GM12878 (cell line): ENCODE measurements around the gene GP5. TPM values are rescaled to one million over a fixed set of nuclear protein-coding genes. Genes with fewer than 3 reads are reported as not detected.

Source experiments
- ATAC-seq: fragments of 200-7000 bp; cut with Tn5 transposase; 3 replicates; pipeline ENCODE4 v1.9.1; 2020; ENCODE audit warnings: mild to moderate bottlenecking, moderate library complexity
- BruUV-seq: library from RNA; stranded (reverse); fragments of 400-500 nt; replicated peaks from 2 replicates; lab custom pipeline; 2021; lab: Mats Ljungman, UMichigan
- CTCF ChIA-PET: fragments of 300-600 bp; sonication (Branson Sonifier 250); formaldehyde crosslinking; extraction: SDS; loops from one replicate; lab custom pipeline; 2021; ENCODE audit warnings: inconsistent platforms; lab: Yijun Ruan, JAX
- POLR2A ChIA-PET: fragments of 350-600 bp; formaldehyde crosslinking; extraction: SDS; loops from one replicate; lab custom pipeline; 2021; ENCODE audit warnings: inconsistent platforms; lab: Charles Lee
- RAD21 ChIA-PET: fragments of 300-600 bp; sonication (Branson Sonifier 250); formaldehyde crosslinking; loops from one replicate; lab custom pipeline; 2023; ENCODE audit warnings: antibody characterized with exemption; ENCODE audit not compliant: unreplicated experiment; lab: Charles Lee
- SMC1A ChIA-PET: fragments of 300-600 bp; sonication (Branson Sonifier 250); formaldehyde crosslinking; loops from one replicate; lab custom pipeline; 2023; ENCODE audit not compliant: unreplicated experiment, uncharacterized antibody; lab: Charles Lee
- DNase-seq: peaks from one replicate; pipeline ENCODE4 v3.0.0-alpha.2; 2011; ENCODE audit warnings: low read depth, low spot score
- FAIRE-seq: peaks from 3 replicates; lab custom pipeline; 2011; peaks lifted over from hg19 to GRCh38; lab: Jason Lieb, UNC
- H2AFZ ChIP-seq: 2 replicates; pipeline ENCODE4 v1.6.0; 2011; ENCODE audit warnings: low read depth, low read length, control low read depth; ENCODE audit not compliant: control insufficient read depth
- H3K27ac ChIP-seq: 2 replicates; pipeline ENCODE4 v1.5.1; 2011; ENCODE audit warnings: control low read depth; ENCODE audit not compliant: control insufficient read depth, insufficient read depth
- H3K27me3 ChIP-seq, 2 experiments: replicated peaks in 1 of 2; 2 replicates each; pipeline versions ENCODE4 v1.6.0 to v1.6.1; 2011; ENCODE audit warnings: low read length in 1 of 2; ENCODE audit not compliant: control insufficient read depth in 2 of 2, insufficient read depth in 2 of 2
- H3K36me3 ChIP-seq, 2 experiments: 2 replicates each; pipeline ENCODE4 v1.5.1; 2011; ENCODE audit warnings: low read length in 1 of 2; ENCODE audit not compliant: control insufficient read depth in 2 of 2, insufficient read depth in 2 of 2
- H3K4me1 ChIP-seq: 2 replicates; pipeline ENCODE4 v1.6.1; 2011; ENCODE audit warnings: mild to moderate bottlenecking, low read length, moderate library complexity, mixed read lengths; ENCODE audit not compliant: control insufficient read depth, insufficient read depth
- H3K4me2 ChIP-seq: 2 replicates; pipeline ENCODE4 v1.6.0; 2011; ENCODE audit warnings: control low read depth; ENCODE audit not compliant: control insufficient read depth, insufficient read depth
- H3K4me3 ChIP-seq: fragments of 200-600 bp; sonication (generic); 2 replicates; pipeline ENCODE4 v1.5.1; 2016
- H3K79me2 ChIP-seq: 2 replicates; pipeline ENCODE4 v1.6.0; 2011; ENCODE audit warnings: low read length; ENCODE audit not compliant: control insufficient read depth, insufficient read depth
- H3K9ac ChIP-seq: 2 replicates; pipeline ENCODE4 v1.8.0; 2011; ENCODE audit warnings: low read length, control low read depth, mixed read lengths; ENCODE audit not compliant: control insufficient read depth, insufficient read depth
- H3K9me3 ChIP-seq: replicated peaks from 3 replicates; pipeline ENCODE4 v1.5.1; 2011; ENCODE audit warnings: mild to moderate bottlenecking, low read length; ENCODE audit not compliant: control insufficient read depth, insufficient read depth
- H4K20me1 ChIP-seq: 2 replicates; pipeline ENCODE4 v1.6.0; 2011; ENCODE audit not compliant: control insufficient read depth, insufficient read depth
- CHD1 ChIP-seq: IDR thresholded peaks from 2 replicates; pipeline ENCODE4 v1.6.1; 2012; ENCODE audit warnings: low read depth, low read length, improper control_type of control experiment
- CHD4 ChIP-seq: fragments of 200-600 bp; sonication (generic); IDR thresholded peaks from 2 replicates; pipeline ENCODE4 v1.6.1; 2016; ENCODE audit warnings: mild to moderate bottlenecking
- CREM ChIP-seq: IDR thresholded peaks from 2 replicates; pipeline ENCODE4 v1.6.1; 2014; ENCODE audit warnings: antibody characterized with exemption, low read depth
- E4F1 ChIP-seq: fragments of 450-650 bp; IDR thresholded peaks from 2 replicates; pipeline ENCODE4 v1.6.1; 2018; ENCODE audit warnings: borderline replicate concordance, mild to moderate bottlenecking; ENCODE audit not compliant: partially characterized antibody
- EED ChIP-seq: sonication (generic); IDR thresholded peaks from 2 replicates; pipeline ENCODE4 v1.6.1; 2016; ENCODE audit warnings: antibody characterized with exemption, low read depth
- FOS ChIP-seq: IDR thresholded peaks from 3 replicates; pipeline ENCODE4 v1.6.1; 2011; ENCODE audit warnings: borderline replicate concordance; ENCODE audit not compliant: insufficient read length; ENCODE audit errors: extremely low read depth
- GABPA ChIP-seq: IDR thresholded peaks from 2 replicates; pipeline ENCODE4 v1.6.1; 2014; ENCODE audit warnings: antibody characterized with exemption, low read depth, mild to moderate bottlenecking, inconsistent platforms
- HDGF ChIP-seq: fragments of 450-650 bp; IDR thresholded peaks from 2 replicates; pipeline ENCODE4 v1.6.1; 2016; ENCODE audit warnings: antibody characterized with exemption
- JUNB ChIP-seq: IDR thresholded peaks from 2 replicates; pipeline ENCODE4 v1.6.1; 2016; ENCODE audit warnings: antibody characterized with exemption, mild to moderate bottlenecking
- PAX5 ChIP-seq: IDR thresholded peaks from 2 replicates; pipeline ENCODE4 v1.6.1; 2011; ENCODE audit warnings: low read depth, low read length, borderline replicate concordance
- RAD21 ChIP-seq: IDR thresholded peaks from 2 replicates; pipeline ENCODE4 v1.6.1; 2011; ENCODE audit warnings: mild to moderate bottlenecking, low read depth, low read length, moderate library complexity; ENCODE audit not compliant: insufficient read depth
- RBBP5 ChIP-seq: fragments of 200-600 bp; sonication (generic); conservative IDR thresholded peaks from 2 replicates; pipeline ENCODE4 v1.6.1; 2016
- RUNX3 ChIP-seq: IDR thresholded peaks from 2 replicates; pipeline ENCODE4 v1.6.1; 2012; ENCODE audit warnings: low read length, inconsistent platforms
- SKIL ChIP-seq: fragments of 450-650 bp; IDR thresholded peaks from 2 replicates; pipeline ENCODE4 v1.6.1; 2017; ENCODE audit warnings: mild to moderate bottlenecking, low read depth, inconsistent platforms; ENCODE audit not compliant: poor library complexity, severe bottlenecking
- SMC3 ChIP-seq: IDR thresholded peaks from 2 replicates; pipeline ENCODE4 v1.6.1; 2011; ENCODE audit warnings: low read length, improper control_type of control experiment, borderline replicate concordance
- SPI1 ChIP-seq: IDR thresholded peaks from 2 replicates; pipeline ENCODE4 v1.6.1; 2011; ENCODE audit warnings: low read depth, mild to moderate bottlenecking, low read length, moderate library complexity, borderline replicate concordance; ENCODE audit not compliant: insufficient read depth
- SRF ChIP-seq, 2 experiments: IDR thresholded peaks; 2 replicates each; pipeline ENCODE4 v1.6.1; 2011; ENCODE audit warnings: low read depth in 2 of 2, low read length in 2 of 2, mild to moderate bottlenecking in 1 of 2, moderate library complexity in 1 of 2
- YY1 ChIP-seq: IDR thresholded peaks from 2 replicates; pipeline ENCODE4 v1.6.1; 2011; ENCODE audit warnings: low read depth, mild to moderate bottlenecking, low read length
- ZNF274 ChIP-seq: IDR thresholded peaks from one replicate; pipeline ENCODE4 v1.8.0; 2011; ENCODE audit not compliant: insufficient read length, insufficient read depth
- WGBS: methylation state at CpG from one replicate; pipeline ENCODE4 v1.1.6; 2016; ENCODE audit warnings: low lambda C conversion rate; ENCODE audit not compliant: insufficient replicate concordance, insufficient coverage; ENCODE audit errors: missing lambda C conversion rate; 5-methylcytosine and 5-hydroxymethylcytosine counted together
- in situ Hi-C: fragments of 300-500 bp; cut with MboI; formaldehyde crosslinking; loops from 9 replicates; pipeline ENCODE4 v1.14.3; 2018; ENCODE audit warnings: mixed read lengths
- intact Hi-C: fragments of 100-400 bp; cut with micrococcal nuclease; formaldehyde crosslinking; loops from one replicate; pipeline ENCODE4 v1.14.2; 2022; ENCODE audit not compliant: unreplicated experiment
- polyA plus RNA-seq, 11 experiments: library from polyadenylated mRNA; depleted of rRNA in 4 of 11; unstranded in 6 of 11; stranded (reverse) in 5 of 11; fragments of >200 nt; fragmentation: Nextera tagmentation in 4 of 11; fragmentation: Illumina TruSeq in 1 of 11; extraction: Ambion mirVana in 4 of 11; extraction: Trizol in 1 of 11; gene quantifications; 1 replicate in 1 of 11; 2 replicates in 10 of 11; pipeline versions ENCODE4 v1.2.1 to v1.2.3, GENCODE V29; 2011 to 2016; ENCODE audit warnings: inconsistent platforms in 2 of 11, missing spikeins in 2 of 11, low read depth in 1 of 11
- total RNA-seq, 4 experiments: library from RNA; depleted of rRNA in 3 of 4; stranded (reverse); fragments of >200 nt in 3 of 4; fragmentation: Illumina TruSeq in 1 of 4; extraction: Trizol in 1 of 4; gene quantifications; 2 replicates each; pipeline versions ENCODE4 v1.2.1 to v1.2.3, GENCODE V29; 2013 to 2021
- TF ChIP-seq, protein P1 (sequence below): fragments of 450-650 bp; IDR thresholded peaks from 2 replicates; pipeline ENCODE4 v1.6.1; 2016; ENCODE audit warnings: mild to moderate bottlenecking

Gene GP5
- total and polyA plus RNA-seq, 10 of the 15 experiments (the other 5 are each of a cell fraction or from before 2014, with no cell fraction given): not detected

DNA sequence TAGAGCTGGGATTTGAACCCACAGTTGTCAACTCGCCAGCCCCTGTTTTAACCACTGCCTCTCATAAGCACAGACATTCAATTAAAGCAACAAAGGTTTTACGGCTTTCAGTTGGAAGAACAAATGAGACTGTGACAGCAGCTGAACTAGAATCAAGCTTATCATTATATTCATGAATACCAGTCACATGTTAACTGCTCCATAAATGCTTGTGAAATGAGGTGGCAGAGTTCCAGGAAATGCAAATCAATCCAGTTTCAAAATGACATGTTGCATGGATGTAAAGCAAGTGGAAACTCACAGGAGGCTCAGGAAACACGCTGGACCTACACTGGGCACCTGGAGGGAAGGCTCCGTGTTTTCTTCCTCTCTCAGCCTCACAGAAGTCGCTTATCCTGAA lies 3.9 kb downstream of the GP5 start (continued):
- TF ChIP-seq E4F1: no peak

- DNase-seq: no peak
- H3K79me2 ChIP-seq: no peaks in the 10 kb centered on the region
- H3K27me3 ChIP-seq: peaks cover 3 to 5% of the 10 kb centered on the region in 2 experiments; a peak in 3 of 4 replicates
- 73% methylated on average over 7 of the region's 7 CpGs for WGBS
- SMC1A ChIA-PET: no interaction called here
- H3K36me3 ChIP-seq: no peaks in the 10 kb centered on the region
- BruUV-seq: no TSS peak
- H3K4me3 ChIP-seq: no peak overlapping the region
- H3K4me2 ChIP-seq: no peak overlapping the region
- FAIRE-seq: no peak
- peaks cover 4% of the 10 kb centered on the region for H3K4me1 ChIP-seq
- H2AFZ ChIP-seq: no peak overlapping the region
- RAD21 ChIA-PET: no interaction called here
- H3K27ac ChIP-seq: no peak overlapping the region
- H3K9ac ChIP-seq: no peak overlapping the region
- H4K20me1 ChIP-seq: no peaks in the 10 kb centered on the region
- CTCF ChIA-PET: interaction anchor here (1.3 to 1.4 kb wide), 2 partner anchors 10 to 11 kb away, joined by 4 to 7 read pairs; no protein-coding TSS in a partner anchor
- no peak for TF ChIP-seq RBBP5
- no peak for TF ChIP-seq EED
- TF ChIP-seq SRF (IDR thresholded peaks at IDR 0.05; ENCODE audit: low read depth in 2 of 2, low read length in 2 of 2): no peak
- TF ChIP-seq CHD1: no peak
- TF ChIP-seq SPI1: no peak
- TF ChIP-seq RUNX3: no peak
- no peak for TF ChIP-seq PAX5
- no peak for TF ChIP-seq CREM
- TF ChIP-seq SMC3: no peak
- TF ChIP-seq, protein P1, sequence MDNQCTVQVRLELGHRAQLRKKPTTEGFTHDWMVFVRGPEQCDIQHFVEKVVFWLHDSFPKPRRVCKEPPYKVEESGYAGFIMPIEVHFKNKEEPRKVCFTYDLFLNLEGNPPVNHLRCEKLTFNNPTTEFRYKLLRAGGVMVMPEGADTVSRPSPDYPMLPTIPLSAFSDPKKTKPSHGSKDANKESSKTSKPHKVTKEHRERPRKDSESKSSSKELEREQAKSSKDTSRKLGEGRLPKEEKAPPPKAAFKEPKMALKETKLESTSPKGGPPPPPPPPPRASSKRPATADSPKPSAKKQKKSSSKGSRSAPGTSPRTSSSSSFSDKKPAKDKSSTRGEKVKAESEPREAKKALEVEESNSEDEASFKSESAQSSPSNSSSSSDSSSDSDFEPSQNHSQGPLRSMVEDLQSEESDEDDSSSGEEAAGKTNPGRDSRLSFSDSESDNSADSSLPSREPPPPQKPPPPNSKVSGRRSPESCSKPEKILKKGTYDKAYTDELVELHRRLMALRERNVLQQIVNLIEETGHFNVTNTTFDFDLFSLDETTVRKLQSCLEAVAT: no peak
- TF ChIP-seq GABPA: no peak
- TF ChIP-seq YY1: no peak
- no peak for TF ChIP-seq RAD21
- no peak for TF ChIP-seq HDGF
- TF ChIP-seq FOS: no peak
- TF ChIP-seq ZNF274: no peak
- no peak for TF ChIP-seq CHD4
- no peak for TF ChIP-seq SKIL
- TF ChIP-seq JUNB: no peak
- in situ Hi-C loops: no loop called here
- POLR2A ChIA-PET: no interaction called here
- intact Hi-C loops: no loop called here
- no peak for ATAC-seq
- peaks cover 2% of the 10 kb centered on the region; the same call in 1 of the 3 replicates for H3K9me3 ChIP-seq
These were observed 6.5 kb downstream of the GP5 start for GRCh38 chr3:194392576-194392975.
